Astrocyte of the cerebellum (primary cell): Measurements from ENCODE around the gene NELFA.

ENCODE experiments used
- DNase-seq: peaks from one replicate; pipeline ENCODE4 v3.0.0-alpha.2; 2011; ENCODE audit warnings: low read depth
- H3K4me3 ChIP-seq: 2 replicates; pipeline ENCODE4 v1.5.1; 2011; ENCODE audit warnings: mild to moderate bottlenecking, low read depth, low read length, moderate library complexity
- in situ Hi-C: cut with HindIII; loops from 2 replicates; pipeline ENCODE4 v1.10.0; 2017; ENCODE audit warnings: low sequenced_read_pairs
- TF ChIP-seq, protein P1 (sequence below): IDR thresholded peaks from 2 replicates; pipeline ENCODE4 v1.5.1; 2012; ENCODE audit warnings: low read length, low read depth, moderate library complexity, mild to moderate bottlenecking; ENCODE audit errors: missing control alignments

NELFA gene

GRCh38 chr4:1964971-1965370 lies 43.8 kb downstream of the NELFA start:
- no peak for DNase-seq
- H3K4me3 ChIP-seq = no peak overlapping the region
- TF ChIP-seq, protein P1, sequence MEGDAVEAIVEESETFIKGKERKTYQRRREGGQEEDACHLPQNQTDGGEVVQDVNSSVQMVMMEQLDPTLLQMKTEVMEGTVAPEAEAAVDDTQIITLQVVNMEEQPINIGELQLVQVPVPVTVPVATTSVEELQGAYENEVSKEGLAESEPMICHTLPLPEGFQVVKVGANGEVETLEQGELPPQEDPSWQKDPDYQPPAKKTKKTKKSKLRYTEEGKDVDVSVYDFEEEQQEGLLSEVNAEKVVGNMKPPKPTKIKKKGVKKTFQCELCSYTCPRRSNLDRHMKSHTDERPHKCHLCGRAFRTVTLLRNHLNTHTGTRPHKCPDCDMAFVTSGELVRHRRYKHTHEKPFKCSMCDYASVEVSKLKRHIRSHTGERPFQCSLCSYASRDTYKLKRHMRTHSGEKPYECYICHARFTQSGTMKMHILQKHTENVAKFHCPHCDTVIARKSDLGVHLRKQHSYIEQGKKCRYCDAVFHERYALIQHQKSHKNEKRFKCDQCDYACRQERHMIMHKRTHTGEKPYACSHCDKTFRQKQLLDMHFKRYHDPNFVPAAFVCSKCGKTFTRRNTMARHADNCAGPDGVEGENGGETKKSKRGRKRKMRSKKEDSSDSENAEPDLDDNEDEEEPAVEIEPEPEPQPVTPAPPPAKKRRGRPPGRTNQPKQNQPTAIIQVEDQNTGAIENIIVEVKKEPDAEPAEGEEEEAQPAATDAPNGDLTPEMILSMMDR = no peak
- in situ Hi-C loops = no loop called here

DNA sequence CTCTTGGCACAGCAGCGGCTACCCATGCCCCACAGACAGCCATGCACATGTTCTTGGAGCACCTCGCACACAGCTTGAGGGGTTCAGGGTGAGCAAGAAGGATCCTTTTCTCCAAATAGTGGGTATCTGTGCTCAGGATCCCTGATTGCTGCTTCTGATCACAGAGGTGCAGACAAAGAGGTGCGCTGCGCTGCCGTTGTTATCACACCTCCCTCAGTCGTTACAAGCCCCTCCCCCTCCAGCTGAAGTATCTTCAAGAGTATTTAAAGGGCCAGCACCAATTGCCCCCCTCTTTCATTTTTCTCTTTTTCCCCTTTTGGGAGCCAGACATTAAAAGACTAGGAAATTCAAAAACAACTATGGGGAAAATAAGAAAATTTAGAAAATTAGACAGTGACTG lies 44.3 kb downstream of the NELFA start:
- no peak for DNase-seq
- H3K4me3 ChIP-seq = no peak overlapping the region
- TF ChIP-seq, protein P1 = no peak
- in situ Hi-C loops = no loop called here

DNA sequence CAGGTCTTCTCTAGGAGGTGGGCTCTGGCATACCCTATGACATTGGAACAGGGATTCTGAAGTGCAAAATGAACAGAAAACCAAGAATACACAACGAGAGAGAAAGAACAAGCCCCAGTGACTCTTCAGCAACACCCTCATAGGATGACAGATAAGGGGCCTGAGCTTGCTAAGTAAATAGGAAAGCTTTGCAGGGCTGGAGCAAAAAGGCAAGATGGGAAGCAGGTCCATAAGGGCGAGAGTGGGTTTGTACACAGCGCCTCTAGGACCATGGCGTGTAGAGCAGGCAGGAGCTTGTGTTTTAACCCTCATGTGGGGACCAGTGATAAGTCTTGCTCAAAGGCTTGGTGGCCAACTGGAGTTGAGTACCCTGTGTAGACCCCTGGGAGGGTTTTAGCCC lies 45.8 kb downstream of the NELFA start:
- in situ Hi-C loops = no loop called here
- TF ChIP-seq, protein P1 = no peak
- no peak overlapping the region for H3K4me3 ChIP-seq
- no peak for DNase-seq

- in situ Hi-C loops = no loop called here
- no peak for DNase-seq
- H3K4me3 ChIP-seq = no peak overlapping the region
- TF ChIP-seq, protein P1 = no peak
Observed at GRCh38 chr4:1961563-1961962, 47.2 kb downstream of the NELFA start.

- H3K4me3 ChIP-seq = no peak overlapping the region
- in situ Hi-C loops = no loop called here
- TF ChIP-seq, protein P1 = no peak
- DNase-seq = no peak
Observed at GRCh38 chr4:1961038-1961437, 47.7 kb downstream of the NELFA start.

DNA sequence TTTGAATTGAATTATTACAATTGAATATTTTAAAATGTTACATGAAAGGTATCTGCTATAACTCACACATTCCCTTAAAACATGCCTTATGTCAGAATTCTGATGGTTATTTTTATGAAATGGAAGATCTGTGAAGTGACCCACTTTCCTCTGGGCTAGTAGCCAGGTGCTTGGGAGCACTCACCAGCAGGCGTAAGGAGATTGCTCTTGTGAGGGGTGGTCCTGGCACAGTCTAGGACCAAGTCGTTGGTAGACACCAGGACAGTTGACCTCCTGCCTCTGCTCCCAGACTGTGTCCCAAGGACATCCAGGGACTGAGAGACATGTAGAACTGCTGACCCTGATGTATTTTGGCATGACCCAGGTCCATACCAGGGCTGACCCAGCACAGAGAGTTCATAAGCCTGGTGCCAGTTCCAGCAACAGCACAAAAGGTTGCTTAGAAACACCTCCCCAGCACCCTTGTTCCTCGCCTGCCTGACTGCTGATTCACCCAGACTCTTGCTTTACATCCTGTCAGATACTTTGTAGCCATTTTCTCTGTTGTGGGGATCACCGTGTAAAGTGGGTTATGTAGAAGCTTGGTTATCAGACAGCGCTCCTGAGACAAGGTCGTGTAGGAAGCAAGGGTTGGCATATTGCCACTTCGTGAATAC lies 48.5 kb downstream of the NELFA start:
- no peak overlapping the region for H3K4me3 ChIP-seq
- no peak for DNase-seq
- in situ Hi-C loops = no loop called here
- TF ChIP-seq, protein P1 = no peak
